ENCODE data around the gene ARHGEF11.
A peak's percentile ranks its signal among the peaks of the same experiment; 100 is the strongest.

ARHGEF11 gene, protein sequence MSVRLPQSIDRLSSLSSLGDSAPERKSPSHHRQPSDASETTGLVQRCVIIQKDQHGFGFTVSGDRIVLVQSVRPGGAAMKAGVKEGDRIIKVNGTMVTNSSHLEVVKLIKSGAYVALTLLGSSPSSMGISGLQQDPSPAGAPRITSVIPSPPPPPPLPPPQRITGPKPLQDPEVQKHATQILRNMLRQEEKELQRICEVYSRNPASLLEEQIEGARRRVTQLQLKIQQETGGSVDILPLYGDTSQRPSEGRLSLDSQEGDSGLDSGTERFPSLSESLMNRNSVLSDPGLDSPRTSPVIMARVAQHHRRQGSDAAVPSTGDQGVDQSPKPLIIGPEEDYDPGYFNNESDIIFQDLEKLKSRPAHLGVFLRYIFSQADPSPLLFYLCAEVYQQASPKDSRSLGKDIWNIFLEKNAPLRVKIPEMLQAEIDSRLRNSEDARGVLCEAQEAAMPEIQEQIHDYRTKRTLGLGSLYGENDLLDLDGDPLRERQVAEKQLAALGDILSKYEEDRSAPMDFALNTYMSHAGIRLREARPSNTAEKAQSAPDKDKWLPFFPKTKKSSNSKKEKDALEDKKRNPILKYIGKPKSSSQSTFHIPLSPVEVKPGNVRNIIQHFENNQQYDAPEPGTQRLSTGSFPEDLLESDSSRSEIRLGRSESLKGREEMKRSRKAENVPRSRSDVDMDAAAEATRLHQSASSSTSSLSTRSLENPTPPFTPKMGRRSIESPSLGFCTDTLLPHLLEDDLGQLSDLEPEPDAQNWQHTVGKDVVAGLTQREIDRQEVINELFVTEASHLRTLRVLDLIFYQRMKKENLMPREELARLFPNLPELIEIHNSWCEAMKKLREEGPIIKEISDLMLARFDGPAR (N-terminal part only)

GRCh38 chr1:157045250-157046218, at the start of gene ARHGEF11:
ARHGEF11 (minus strand) TSS chr1:157045742; CDS start chr1:157044330, 1,412 bp downstream.
- TF ChIP-seq CTCF (IDR thresholded peaks at IDR 0.05) = peak; percentile 8; the same call in 1 of the 2 replicates
- no peak for TF ChIP-seq ZFX (IDR thresholded peaks at IDR 0.05; ENCODE audit: borderline replicate concordance)
- peak within 1 kb of the TSS; percentile 82 for H3K27ac ChIP-seq

DNA sequence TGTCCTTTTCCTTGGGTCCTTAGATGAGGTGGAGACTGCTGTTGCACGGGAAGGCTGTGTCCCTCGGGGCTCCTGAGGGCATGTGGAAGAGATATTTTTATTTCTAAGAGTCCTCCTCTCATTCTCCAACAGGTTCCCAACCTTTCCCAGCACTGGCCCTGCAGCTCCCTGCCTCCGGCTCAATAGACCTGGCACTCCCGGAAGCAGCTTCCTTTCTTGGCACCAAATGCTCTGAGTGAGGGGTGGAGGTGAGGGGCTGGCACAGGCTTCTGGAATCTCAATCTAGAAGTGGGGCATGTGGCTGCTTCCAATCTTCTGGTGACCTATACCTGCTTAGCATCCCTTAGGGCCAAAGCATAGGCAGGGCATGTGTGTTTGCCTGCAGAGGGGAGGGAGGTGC, 49.5 kb upstream of the ARHGEF11 start:
- no peak overlapping the region for H3K27ac ChIP-seq
- no peak for TF ChIP-seq CTCF (IDR thresholded peaks at IDR 0.05)
- no peak for TF ChIP-seq ZFX (IDR thresholded peaks at IDR 0.05; ENCODE audit: borderline replicate concordance)

GRCh38 chr1:157092831-157093230, 47.3 kb upstream of the ARHGEF11 start:
- TF ChIP-seq CTCF (IDR thresholded peaks at IDR 0.05) (no peak), ZFX (IDR thresholded peaks at IDR 0.05; ENCODE audit: borderline replicate concordance) (no peak)
- no peak overlapping the region for H3K27ac ChIP-seq

GRCh38 chr1:157091668-157092273, 46.2 kb upstream of the ARHGEF11 start:
- TF ChIP-seq ZFX (IDR thresholded peaks at IDR 0.05; ENCODE audit: borderline replicate concordance) (no peak), CTCF (IDR thresholded peaks at IDR 0.05) (no peak)
- no peak overlapping the region for H3K27ac ChIP-seq

- TF ChIP-seq CTCF (IDR thresholded peaks at IDR 0.05) = no peak
- no peak for TF ChIP-seq ZFX (IDR thresholded peaks at IDR 0.05; ENCODE audit: borderline replicate concordance)
- H3K27ac ChIP-seq = no peak overlapping the region
Observed at GRCh38 chr1:157091186-157091585, 45.6 kb upstream of the ARHGEF11 start.

GRCh38 chr1:157090771-157091170, 45.2 kb upstream of the ARHGEF11 start:
- H3K27ac ChIP-seq = no peak overlapping the region
- TF ChIP-seq CTCF (IDR thresholded peaks at IDR 0.05) = no peak
- TF ChIP-seq ZFX (IDR thresholded peaks at IDR 0.05; ENCODE audit: borderline replicate concordance) = no peak

All from 22Rv1 (cell line).